ENCODE data around the gene HES5.

The HES5 gene

GRCh38 chr1:2513939-2514652, 16.0 kb downstream of the HES5 start:
- no peak for DNase-seq

GRCh38 chr1:2512862-2513421, 17.1 kb downstream of the HES5 start:
- no peak for DNase-seq

DNA sequence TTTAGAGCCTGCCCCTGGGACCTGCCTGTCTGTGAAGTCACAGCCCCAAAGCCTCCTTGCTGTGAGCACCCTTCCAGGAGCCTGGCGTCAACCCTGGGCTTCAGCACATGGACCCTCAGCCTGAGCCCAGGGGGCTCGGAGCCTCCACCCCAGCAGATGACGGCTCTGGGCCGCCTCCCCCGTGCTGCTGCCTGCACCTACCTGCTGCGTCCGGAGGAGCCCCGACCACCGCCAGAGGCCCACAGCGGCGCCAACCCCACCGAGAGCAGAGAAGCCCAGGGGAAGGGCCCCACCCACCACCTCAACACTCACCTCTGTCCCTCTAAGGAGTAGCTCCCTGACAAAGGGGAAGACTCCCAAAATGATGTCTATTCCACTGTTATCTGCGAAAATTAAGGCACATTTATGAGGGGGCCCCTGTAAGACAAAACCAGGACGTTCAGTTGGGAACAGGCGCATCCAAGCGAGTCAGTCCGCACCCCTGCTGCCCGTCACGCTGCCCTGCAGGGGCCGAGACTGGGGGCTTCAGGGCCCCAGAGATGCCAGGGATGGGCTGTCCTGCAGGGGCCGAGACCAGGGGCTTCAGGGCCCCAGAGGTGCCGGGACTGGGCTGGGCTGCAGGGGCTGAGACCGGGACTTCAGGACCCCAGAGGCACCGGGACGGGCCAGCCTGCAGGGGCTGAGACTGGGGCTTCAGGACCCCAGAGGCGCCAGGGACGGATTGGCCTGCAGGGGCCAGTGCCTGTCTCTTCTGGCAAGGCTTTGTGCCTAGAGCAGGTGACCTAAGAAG, 19.5 kb downstream of the HES5 start:
- no peak for DNase-seq

GRCh38 chr1:2509589-2509988, 20.5 kb downstream of the HES5 start:
- no peak for DNase-seq

DNA sequence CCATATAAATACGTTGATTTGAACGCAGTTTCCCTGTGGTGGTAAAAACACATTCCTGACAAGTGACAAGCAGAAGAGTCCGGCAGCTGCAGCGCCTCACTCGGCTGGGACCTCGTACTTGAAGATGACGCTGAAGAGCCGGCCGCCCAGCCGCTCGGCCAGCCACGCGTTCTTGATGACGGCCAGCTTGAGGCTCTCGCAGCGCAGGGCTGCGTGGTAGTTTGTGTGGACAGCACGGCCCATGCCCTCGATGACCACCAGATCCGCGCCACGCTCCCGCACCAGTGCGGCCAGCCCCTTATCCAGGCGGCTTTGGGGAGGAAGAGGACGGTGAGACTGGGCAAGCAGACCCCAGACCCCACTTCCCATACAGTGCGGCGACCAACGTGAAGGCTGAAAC, 21.3 kb downstream of the HES5 start:
- DNase-seq: no peak

DNA sequence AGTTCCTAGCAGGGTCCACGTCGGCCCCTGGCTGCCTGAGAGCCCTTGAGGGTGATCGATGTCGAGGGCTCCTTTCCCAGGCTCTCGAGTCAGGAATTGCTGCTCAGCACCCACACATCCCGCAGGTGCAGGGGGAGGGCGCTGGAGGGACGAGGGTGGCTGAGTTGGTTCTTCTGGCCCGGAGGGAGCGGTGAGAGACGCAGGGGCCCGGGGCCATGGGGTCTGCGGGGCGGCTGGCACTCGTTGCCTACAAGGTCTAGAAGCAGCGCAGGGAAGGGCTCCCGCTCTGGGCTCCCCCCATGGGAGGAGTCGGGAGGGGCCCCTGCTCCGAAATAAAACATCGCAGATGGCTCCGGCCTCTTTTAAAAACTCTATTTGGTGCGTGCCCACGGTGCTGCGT, 21.9 kb downstream of the HES5 start:
- DNase-seq: no peak

DNA sequence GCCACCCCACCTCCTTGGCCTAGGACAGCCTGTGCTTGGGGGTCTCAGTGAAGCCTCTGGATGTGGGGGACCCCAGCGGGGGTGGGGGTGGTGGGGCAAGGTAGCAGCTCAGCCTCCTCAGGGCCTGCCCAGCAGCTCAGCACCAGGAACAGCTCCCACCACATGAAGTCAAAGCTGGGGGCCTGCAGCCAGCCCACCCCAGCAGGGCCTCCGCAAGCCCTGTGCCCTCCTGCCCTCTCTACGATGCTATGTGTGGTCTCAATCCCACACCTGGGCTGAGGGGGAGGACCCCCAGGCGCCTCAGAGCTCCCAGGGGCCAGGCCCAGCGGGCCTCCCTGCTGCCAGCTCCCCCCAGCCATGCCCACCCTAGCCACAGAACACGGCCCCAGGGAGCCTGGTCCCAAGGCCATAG, 22.3 kb downstream of the HES5 start:
- DNase-seq: no peak

DNA sequence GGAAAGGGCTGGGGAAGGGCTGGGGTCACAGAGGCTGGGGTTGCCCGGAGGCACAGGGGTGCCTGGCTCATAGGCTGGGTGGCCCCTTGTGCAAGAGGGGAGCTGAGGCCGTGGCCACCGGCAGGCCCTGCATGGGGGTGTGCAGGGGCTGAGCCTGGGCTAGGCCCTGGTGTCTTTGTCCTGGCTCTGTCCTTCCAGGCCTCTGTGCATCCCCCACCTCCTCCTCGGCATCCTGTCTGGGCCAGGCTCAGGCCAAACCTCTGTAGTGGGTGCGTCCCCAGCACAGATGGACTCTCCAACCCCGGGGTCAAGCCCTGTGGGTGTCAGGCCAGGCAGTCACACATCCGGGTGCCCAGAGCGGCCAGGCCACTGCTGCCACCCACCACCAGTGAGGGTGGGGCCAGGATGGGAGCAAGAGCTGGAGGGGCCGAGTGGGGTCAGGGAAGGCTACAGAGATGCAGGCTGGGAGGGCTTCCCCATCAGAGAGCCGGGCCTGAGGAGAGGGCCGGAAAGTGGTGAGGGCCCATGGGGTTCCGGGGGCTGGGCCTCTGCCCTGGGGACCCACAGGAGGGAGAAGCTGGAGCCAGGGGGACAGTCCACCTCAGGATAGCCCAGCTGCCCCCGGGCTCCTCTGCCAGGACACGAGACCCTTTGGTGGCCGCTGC, 23.0 kb downstream of the HES5 start:
- no peak for DNase-seq

DNA sequence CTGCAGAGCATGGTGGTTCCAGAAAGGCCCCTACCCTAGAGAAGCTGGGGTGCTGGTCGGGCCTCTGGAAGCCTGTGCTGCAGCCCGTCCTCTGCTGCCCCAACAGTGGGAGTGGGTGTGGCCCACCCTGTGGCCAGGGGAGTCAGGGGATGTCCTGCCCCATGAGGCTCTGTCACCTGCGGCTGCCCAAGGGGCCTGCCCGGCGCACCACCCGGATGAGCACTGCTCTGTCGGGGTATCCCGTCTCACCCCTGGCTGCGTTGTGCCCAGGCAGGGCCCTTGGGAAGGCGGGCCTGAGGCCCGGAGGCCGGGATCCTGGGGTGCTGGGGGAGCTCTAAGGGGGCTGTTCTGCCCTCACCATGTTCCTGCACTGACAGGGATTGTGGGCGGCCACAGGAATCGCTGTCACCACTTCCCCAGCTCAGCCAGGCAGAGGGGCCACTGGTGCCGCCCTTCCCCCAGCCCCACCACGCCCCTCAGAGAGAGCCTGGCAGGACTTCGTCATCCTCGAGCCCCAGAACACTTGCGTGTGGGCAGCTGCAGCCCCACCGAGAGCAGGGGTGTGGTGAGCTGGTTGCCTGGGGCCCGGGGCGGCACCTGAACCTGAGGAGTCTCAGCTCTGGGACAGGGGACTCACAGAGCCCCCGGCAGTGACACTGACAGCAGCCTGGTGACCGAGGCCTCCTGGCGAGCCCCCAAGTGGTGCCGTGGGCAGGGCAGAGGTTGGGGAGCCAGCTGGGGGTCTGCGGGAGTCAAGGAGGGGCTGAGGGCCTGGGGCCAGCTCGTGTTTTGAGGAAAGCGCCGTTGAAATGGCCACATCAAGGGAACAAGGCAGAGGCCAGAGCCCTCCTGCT, 23.8 kb downstream of the HES5 start:
- no peak for DNase-seq

DNA sequence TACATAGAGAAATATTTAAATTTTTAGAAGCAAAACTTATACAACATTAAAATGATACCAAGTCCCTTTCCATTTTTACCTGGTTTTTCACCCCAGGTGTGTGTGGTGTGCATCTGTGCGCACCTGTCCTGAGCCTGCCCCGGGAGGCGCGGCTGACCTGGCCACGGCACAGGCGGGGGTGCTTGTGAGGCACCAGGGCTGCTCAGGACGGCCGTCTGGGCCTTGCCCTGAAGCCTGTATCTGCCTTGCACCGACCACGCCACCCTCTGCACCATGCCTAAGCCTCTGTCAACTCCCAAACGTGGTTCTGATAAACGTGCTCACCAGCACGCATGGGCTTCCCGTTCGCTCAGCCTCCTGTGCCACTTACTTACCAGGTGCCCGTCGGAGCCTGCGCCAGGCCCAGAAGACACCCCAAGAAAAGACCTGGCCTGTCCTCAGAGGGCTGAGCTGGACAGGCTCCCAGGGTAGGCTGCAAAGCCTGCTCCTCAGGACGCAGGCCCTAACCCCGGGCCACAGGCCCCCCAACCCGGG, 24.5 kb downstream of the HES5 start:
- no peak for DNase-seq

GRCh38 chr1:2504949-2505272, 25.2 kb downstream of the HES5 start:
- no peak for DNase-seq

- DNase-seq: no peak
Observed at GRCh38 chr1:2504225-2504948, 25.7 kb downstream of the HES5 start.

DNA sequence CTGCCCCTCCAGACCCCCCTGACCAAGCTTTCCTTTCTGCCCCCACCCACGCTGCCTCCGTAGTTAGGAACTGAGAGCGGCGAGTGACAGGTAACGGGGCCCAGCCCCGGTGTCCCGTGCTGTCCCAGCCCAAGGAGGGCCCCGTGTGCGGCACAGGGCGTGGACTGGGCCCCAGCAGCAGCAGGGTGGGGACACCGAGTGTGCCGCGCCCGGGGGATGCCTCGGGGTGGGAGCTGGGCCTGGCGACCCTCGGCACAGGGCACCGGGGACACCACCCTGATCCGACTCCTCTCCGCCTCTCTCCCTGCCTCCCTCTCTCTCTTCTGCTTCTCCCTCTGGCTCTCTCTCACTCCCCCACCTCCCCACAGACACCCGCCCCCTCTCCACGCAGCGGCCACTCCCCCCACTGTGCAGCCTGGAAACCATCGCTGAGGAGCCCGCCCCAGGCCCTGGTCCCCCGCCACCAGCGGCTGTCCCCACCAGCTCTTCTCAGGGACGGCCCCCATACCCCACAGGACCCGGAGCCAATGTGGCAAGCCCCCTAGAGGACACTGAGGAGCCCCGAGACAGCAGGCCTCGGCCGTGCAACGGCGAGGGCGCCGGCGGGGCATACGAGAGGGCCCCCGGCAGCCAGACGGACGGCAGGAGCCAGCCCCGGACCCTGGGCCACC, 26.4 kb downstream of the HES5 start:
- no peak for DNase-seq

- no peak for DNase-seq
Observed at GRCh38 chr1:2502661-2503553, 27.2 kb downstream of the HES5 start.

GRCh38 chr1:2502210-2502609, 27.9 kb downstream of the HES5 start:
- DNase-seq: no peak

DNA sequence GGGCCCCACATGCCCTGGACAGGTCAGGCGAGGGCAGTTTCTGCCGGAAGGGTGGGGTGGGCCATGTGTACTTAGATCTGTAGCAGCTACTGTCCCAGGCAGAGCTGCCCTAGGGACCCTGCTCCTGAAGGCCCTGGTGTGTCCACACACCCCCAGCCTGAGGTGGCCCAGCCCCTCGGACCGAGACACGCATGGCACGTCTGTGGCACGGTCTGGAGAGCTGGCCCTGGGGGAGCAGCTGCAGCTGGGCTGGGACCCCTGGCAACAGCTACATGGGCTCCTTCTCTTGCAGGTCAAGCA, 28.3 kb downstream of the HES5 start:
- DNase-seq: no peak

- no peak for DNase-seq
Observed at GRCh38 chr1:2501041-2501819, 28.8 kb downstream of the HES5 start.

- DNase-seq: peak; percentile 30
Observed at GRCh38 chr1:2499986-2500596, 30.0 kb downstream of the HES5 start.

- no peak for DNase-seq
Observed at GRCh38 chr1:2499260-2499659, 30.8 kb downstream of the HES5 start.
